ENCODE data around the gene ZNF827. TPM values are rescaled to one million over a fixed set of nuclear protein-coding genes. Genes with fewer than 3 reads are reported as not detected.
"Not testable (repeated sequence)": the region's sequence is repeated elsewhere in the genome, so short reads cannot be mapped to it uniquely, and the experiment has no call there.

Gene ZNF827
- total RNA-seq, 1 experiment from 2014 or later: 4.8 TPM

GRCh38 chr4:145865274-145865941 lies 73.2 kb downstream of the ZNF827 start:
- no peak for DNase-seq (ENCODE audit: low spot score)

GRCh38 chr4:145863191-145863590 lies 75.4 kb downstream of the ZNF827 start:
- no peak for DNase-seq (ENCODE audit: low spot score)

- no peak for DNase-seq (ENCODE audit: low spot score)
Observed at GRCh38 chr4:145861336-145862318, 77.0 kb downstream of the ZNF827 start.

GRCh38 chr4:145860897-145861296 lies 77.7 kb downstream of the ZNF827 start:
- DNase-seq (ENCODE audit: low spot score): no peak

- no peak for DNase-seq (ENCODE audit: low spot score)
Observed at GRCh38 chr4:145860446-145860845, 78.2 kb downstream of the ZNF827 start.

GRCh38 chr4:145859926-145860325 lies 78.7 kb downstream of the ZNF827 start:
- no peak for DNase-seq (ENCODE audit: low spot score)

- no peak for DNase-seq (ENCODE audit: low spot score)
Observed at GRCh38 chr4:145859426-145859825, 79.2 kb downstream of the ZNF827 start.

- no peak for DNase-seq (ENCODE audit: low spot score)
Observed at GRCh38 chr4:145852256-145852839, 86.3 kb downstream of the ZNF827 start.

GRCh38 chr4:145851511-145852201 lies 87.0 kb downstream of the ZNF827 start:
- DNase-seq (ENCODE audit: low spot score): no peak

- no peak for DNase-seq (ENCODE audit: low spot score)
Observed at GRCh38 chr4:145847764-145848163, 90.9 kb downstream of the ZNF827 start.

- DNase-seq (ENCODE audit: low spot score): no peak
Observed at GRCh38 chr4:145845118-145845517, 93.5 kb downstream of the ZNF827 start.

GRCh38 chr4:145843639-145844038 lies 95.0 kb downstream of the ZNF827 start:
- DNase-seq (ENCODE audit: low spot score): no peak

GRCh38 chr4:145843148-145843547 lies 95.5 kb downstream of the ZNF827 start:
- DNase-seq (ENCODE audit: low spot score): no peak

- no peak for DNase-seq (ENCODE audit: low spot score)
Observed at GRCh38 chr4:145842224-145842887, 96.3 kb downstream of the ZNF827 start.

- no peak for DNase-seq (ENCODE audit: low spot score)
Observed at GRCh38 chr4:145840801-145841200, 97.8 kb downstream of the ZNF827 start.

GRCh38 chr4:145840162-145840768 lies 98.4 kb downstream of the ZNF827 start:
- peak; percentile 61 for DNase-seq (ENCODE audit: low spot score)

GRCh38 chr4:145839151-145839550 lies 99.5 kb downstream of the ZNF827 start:
- DNase-seq (ENCODE audit: low spot score): no peak

- DNase-seq (ENCODE audit: low spot score): not testable (repeated sequence)
Observed at GRCh38 chr4:145832384-145832783, 106.2 kb downstream of the ZNF827 start.

- no peak for DNase-seq (ENCODE audit: low spot score)
Observed at GRCh38 chr4:145830699-145831098, 107.9 kb downstream of the ZNF827 start.

- no peak for DNase-seq (ENCODE audit: low spot score)
Observed at GRCh38 chr4:145829629-145830395, 108.8 kb downstream of the ZNF827 start.

Measured in HT-29 (cell line).